IPS-NIHi7 (cell line): ENCODE results near the gene SLC19A2.
A peak's percentile ranks its signal among the peaks of the same experiment; 100 is the strongest.

Experiments
- DNase-seq: peaks from one replicate; pipeline ENCODE4 v3.0.0; 2012; ENCODE audit warnings: mixed read lengths; ENCODE audit errors: extremely low spot score

SLC19A2 gene

DNA sequence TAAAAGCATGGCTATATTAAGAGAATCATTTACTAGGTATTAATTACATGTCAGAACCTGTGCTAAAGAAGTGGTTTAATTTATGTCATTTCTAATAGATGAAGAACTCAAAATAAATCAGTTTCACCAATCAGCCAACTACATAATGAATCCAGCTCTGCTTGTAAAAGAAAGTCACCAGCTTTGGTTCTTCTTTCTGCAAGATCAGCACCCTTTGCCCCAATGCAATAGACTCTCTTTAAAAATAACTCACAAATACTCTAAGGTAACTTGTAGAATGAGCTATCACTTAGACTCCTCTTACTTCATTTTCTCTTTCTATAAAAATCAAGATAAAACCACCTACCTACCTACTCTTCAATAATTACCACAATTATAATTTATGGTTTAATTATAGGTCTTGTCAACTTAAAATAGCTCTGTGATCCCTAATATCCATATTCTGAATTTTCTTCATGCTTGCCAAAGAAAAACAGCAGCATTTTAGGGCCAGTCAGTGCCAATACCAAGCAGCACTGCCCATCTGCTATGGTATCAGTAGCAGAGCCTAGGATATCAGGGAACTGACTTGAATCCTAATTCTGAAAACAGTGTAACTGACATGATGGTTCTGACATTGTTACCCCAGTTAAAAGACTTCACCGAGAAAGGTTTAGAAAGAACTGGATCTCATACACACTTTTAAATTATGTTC is 11.3 kb downstream of the SLC19A2 start:
- DNase-seq, result no peak

DNA sequence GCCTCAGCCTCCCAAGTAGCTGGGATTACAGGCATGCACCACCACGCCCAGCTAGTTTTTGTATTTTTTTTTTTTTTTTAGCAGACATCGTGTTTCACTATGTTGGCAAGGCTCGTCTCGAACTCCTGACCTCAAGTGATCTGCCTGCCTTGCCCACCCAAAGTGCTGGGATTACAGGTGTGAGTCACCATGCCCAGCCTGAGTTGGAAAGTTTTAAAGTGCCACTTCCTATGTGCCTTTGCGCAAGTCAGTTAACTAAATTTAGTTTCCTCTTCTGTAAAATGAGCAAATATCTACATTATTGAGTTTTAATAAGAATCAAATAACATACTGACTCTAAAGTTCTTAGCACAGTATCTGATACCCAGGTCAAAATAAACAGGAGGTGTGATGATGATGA is 12.4 kb downstream of the SLC19A2 start:
- no peak for DNase-seq

DNA sequence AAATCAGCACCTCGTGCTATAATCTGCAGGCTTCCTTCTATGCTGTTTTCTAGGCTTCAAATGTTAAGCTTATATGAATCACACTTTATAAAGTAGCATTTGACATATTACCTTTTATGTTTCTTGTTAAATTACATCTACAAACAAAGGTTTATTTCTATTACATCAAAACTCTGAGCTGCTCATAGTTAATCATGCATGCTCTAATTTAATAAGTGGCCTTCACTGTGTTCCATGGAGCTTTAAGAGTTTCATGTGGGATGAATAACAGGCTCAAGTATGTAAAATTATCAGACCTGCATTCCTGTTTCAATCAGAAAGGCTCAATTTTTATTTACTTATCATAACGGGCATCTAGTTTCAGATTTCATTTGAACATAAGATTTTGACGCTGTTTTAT is 13.0 kb downstream of the SLC19A2 start:
- no peak for DNase-seq

DNA sequence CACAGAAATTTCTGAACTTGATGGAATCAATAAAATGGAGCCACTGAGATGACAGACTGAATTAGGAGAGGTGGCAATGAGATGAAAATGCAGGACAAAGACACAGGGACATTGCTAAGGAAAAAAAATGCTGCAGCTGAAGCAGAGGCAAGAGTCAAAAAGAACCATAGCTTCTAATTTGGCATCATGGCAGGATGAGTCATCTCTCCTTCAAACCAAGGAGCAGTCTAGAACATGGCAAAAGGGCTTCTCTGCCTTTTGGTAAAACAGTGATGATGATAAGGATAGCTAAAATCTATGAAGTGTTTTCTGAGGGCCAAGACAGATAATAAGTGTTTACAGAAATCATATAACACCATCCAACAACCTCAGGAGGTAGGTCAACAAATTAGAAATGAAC is 16.8 kb downstream of the SLC19A2 start:
- no peak for DNase-seq

DNA sequence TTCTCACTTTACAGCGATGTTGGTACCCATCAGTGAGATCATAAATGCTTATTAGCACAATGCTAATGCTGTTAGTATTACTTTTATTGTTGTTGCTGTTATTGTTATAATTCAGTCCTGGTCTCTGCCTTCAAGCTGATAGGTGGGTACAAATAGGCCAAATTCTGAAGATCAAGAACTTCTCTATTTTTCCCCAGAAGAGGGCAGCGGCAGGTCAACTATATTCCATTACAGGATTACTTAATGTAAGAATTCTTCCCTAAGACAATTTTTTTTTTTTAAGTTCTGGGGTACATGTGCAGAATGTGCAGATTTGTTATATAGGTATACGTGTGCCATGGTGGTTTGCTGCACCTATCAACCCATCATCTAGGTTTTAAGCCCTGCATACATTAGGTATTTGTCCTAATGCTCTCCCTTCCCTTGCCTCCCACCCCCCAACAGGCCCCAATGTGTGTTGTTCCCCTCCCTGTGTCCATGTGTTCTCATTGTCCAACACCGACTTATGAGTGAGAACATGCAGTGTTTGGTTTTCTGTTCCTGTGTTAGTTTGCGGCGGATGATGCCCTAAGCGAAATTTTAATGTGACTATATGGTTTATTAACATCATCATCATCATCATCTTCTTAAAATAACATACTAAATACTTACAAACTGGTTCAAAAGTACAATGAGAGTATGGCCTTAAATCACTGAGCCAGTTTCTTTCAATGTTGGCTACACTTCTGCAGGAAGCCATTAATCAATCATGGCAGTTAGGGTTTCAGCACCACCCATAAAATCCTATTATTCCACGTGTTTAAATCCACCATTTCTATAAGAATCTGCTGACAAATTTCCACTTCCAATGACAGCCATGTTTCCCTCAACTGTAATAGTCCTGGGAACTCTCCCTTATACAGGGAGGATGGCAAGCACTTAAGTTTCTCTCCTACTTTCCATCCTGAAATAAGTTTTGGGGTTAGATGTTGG is 19.2 kb downstream of the SLC19A2 start:
- no peak for DNase-seq

DNA sequence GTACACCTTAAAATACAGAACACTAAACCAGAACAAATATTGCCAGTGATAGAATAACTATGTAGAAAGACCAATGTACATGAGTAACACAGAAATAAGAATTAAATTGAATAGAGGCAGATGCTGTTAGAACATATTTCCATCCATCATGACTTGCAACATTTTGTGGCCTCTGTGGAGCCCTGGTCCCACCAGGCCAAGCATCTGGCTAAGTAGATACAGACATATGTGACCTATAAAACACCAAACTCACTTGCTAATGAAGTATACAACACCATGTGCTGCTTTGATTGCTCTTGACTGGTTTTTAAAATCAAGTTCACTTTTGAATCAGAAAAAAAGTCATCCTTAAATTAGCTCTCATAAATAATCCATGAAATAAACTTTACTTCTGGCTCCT is 20.5 kb downstream of the SLC19A2 start:
- DNase-seq, result no peak

DNA sequence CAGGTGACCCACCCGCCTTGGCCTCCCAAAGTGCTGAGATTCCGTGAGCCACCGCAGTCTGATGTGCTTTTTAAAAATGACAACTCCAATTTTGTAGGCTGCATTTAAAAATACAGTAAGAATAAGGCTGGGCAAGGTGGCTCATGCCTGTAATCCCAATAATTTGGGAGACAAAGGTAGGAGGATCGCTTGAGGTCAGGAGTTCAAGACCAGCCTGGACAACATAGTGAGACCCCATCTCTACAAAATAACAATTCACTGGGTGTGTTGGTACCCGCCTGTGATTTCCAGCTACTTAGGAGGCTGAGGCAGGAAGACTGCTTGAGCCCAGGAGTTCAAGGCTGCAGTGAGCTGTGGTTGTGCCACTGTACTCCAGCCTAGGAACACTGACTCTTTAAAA is 23.4 kb downstream of the SLC19A2 start:
- DNase-seq, result no peak

DNA sequence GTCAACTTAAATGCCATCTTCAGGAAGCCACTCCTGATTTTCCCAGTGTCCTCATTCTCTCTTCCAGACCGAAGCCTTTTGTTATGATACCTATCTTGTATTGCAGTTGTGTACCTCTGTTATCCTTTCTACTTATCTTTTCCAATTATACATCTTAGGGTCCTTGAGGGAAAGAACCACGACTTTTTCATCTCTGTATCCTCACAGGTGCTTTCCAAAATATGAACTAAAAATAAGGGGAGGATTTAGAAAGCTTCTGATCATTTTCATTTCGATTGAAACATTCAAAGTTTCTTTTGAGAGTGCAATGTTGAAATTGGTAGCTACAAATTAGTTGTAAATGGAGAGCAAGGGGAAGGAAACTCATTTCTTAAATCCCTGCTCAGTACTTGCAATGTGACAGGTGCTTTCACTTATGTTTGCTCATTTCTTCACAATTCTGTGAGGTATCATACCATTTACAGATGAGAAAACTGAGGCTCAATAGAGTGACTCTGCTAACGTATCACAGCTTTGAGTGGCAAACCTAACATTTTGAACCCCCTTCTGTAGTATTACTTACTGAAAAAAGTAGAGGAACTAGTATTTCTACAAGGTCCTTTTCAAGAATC is 24.2 kb downstream of the SLC19A2 start:
- no peak for DNase-seq

DNA sequence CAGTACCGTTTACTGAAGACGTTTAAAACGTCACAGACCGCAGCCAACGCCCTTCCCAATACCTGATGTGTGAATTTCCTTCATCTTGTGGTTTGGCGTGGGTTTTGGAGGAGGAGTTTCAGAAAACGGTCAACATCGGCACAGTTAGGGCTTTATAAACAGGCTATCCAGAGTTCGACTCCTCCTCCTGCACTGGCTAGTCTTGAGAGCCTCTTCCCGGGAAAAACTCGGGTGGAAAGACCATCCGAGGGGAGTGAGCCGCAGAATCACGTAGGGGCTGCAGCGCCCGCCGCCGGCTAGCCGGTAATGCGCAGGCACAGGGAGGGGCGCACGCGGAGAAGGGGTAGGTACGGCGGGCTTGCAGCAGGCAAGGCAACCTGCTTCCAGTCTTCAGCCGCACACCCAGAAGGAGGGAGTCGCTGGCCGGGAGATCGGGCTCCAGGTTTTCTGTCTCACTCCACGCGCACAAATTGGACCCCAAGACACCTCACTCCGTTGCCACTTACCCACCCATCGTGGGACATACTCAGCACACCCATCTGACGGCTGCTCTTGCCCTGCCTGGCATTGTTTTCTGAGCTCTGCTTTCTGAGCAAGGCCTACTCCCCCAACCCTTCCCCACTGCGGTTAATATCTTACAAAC is 25.4 kb downstream of the SLC19A2 start:
- DNase-seq, result peak; percentile 69

DNA sequence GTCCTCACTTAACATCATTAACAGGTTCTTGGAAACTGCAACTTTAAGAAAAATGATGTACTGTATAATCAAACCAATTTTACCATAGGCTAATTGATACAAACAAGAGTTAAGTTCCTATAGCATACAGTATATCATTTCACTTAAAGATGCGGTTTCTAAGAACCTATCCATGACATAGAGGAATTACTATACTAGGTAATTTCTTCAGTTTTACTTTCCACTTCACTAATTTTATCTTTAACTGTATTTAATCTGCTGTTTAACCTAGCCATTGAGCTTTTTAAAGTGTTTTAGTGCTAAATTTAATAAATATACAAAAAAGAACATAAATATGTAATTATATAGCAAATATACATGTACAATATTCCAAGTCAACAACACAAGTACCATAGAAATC is 28.3 kb downstream of the SLC19A2 start:
- no peak for DNase-seq

DNA sequence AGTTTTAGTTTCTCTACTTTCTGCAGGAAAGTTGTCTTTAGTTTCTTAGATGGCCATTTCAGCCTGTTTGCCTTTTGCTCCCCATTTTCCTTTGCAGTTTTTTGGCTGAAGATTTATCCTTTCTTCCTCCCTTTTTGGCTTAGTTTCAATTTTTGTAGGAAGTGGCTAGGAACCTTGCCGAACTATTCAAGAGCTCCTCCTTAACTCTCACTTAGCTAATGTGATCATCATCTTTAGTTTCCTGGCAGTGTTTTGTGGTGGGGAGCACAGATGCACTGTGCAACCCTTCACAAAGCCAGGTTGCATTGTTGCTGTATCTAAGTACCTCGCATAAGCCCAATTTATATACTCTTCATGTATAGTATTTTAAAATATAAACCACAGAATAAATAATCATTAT is 29.7 kb downstream of the SLC19A2 start:
- DNase-seq, result no peak

DNA sequence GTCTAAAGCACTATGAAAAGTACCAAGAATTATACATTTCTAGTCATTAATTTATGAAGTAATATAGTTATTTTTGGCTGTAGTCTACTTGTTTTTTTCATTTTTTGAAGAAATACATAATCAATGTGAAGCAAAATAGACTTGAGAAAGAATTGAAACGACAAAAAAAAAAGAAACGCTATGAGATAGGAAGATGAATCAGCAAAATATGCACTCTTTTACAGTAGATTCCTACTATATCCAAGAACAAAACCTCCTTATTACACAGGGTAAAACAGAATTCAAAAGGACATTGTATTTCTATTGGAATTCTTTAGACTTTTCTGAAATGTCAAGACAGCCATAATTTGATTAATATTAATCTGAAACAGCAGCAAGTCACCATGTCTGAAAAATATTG is 32.8 kb downstream of the SLC19A2 start:
- no peak for DNase-seq

DNA sequence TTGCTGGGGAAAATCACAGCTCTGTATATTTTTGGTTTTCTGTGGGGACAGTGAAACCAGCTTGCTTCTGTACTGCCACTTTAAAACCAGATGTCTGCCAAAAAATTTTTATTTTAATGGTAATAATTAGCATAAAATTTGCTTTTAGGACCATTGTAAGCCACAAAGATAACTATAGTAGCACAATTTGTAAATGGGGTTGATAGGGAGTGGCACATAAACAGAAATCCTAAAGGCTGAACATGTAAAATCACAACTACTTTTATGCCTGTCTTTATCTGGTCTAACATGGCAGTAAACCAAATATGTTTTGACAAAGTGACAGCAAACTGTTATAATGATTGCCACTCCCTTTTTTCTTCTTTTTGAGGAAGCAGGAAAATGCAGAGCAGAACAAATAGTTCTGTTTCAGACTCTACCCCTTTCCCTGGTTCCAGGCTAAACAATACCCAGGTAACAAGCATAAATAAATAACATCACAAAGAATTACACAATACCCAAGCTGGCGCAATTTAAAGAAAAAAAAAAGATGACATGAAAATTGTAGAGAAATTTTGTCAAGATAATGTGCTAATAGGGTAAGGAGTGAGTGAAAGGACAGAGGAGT is 34.4 kb downstream of the SLC19A2 start:
- no peak for DNase-seq

DNA sequence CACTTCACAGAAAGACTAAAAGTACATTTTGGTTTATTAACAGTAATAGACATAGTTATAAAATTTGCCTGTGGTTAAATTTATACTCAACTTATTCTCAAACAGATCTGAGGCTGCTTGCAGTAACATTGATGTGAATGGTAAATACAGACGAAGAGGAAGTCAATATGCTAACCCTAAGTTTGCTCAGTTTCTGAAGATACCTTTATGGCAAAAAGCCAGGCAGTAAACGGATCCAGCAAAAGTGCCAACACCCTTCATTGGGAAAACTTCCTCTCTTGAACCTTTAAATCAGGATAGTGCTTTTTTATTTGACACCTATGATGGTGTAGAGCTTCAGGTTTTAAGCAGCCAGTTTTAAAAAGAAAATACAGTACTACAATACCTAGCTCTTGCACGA is 41.8 kb downstream of the SLC19A2 start:
- DNase-seq, result no peak

DNA sequence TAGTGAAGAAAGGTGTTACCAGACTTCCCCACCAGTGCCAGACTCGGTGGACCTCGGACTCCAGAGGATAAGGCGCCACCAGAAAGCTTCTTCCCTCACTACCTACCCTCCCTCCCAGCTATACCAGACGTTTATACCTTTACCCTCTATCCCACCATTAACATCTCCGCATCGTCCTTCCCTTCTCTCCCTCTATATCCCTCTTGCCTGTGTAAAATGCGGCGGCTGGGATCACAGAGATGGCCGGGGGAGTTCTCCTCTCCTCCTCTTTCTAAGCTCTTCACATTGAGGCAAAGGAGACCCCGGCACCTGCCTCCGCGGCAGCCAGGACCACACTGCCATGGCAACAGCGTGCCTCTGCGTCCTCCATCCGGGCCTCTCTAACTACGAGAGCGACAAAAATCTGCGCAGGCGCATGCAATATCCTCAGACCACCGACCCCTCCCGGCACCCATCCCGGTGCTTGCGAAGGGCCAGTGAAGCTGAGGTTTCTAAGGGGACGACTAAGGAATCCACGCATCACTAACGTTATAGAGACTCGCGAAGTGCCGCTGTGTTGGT is 58.6 kb downstream of the SLC19A2 start, which contains the start of gene CCDC181:
CCDC181 (minus strand) TSS at position 394 of the 561 bp plus-strand sequence. CDS start 2,547 bp downstream, outside the sequence.
- DNase-seq, result peak; percentile 93

DNA sequence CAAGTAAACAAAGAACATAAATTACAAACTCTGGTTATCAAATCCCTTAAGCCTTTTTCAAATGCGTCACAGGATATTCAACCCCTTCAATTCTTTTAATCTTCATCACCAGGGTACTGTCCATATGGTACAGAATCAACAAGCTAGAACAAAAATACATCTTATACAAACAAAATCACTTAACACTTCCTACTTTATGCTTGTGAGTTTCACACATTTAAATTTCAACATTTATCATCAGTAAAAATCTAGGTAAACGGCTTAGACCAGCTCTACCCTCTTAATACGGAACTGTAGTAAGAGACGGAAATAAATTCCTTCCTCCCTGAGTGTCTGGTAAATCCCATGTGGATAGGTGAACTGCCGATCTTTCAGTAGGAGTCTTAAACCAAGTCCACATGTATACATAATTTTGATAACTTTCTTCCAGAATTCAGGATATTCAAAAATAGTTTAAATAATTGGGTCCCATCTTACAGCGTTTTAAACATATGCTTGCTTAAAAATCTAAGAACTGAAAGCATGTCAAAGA is 59.5 kb downstream of the SLC19A2 start:
- no peak for DNase-seq

DNA sequence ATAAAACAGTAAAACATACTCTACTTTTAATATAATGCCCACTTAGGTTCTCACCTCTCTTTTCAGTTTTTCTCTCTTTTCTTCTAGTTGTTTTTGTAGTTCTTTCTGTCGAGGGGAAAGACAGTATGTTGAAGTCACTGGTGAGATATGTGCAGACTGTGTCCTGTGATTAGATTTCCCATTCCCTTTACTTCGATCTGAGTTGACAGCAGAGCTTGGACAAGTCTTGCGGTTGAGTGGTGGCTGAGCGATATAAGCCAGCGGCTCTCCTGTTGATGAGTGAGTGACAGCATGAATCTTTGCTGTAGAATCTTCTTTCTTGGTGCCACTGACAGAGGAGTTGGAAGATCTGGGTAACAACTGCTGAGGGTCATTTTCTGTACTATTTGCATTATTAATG is 64.4 kb downstream of the SLC19A2 start:
- DNase-seq, result no peak

DNA sequence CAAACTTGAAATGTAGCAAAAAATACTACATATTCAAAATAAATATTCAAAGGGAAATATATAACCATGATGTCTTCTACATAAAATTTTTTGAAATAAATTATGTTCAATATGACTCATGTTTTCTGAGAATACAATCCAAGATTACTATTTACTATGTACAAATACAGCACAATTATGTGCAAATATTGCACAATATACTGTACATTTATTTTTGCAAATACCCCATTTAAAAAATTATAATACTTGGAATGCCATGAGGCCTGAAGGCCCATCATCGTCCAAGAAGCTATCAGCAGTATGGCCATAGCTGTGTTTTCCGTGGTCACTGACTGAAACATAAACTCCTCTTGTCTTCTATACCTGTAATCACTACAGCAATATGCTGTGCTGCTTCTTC is 70.8 kb downstream of the SLC19A2 start:
- DNase-seq, result no peak
